ENCODE data around the gene LBR. TPM values are rescaled to one million over a fixed set of nuclear protein-coding genes. Genes with fewer than 3 reads are reported as not detected.

LBR gene
- total and polyA plus RNA-seq, 2 experiments from 2014 or later: 50.6 to 91.3 TPM

GRCh38 chr1:225361176-225361575 is 66.7 kb downstream of the LBR start:
- Mint-ChIP-seq H3K4me3 (no peak overlapping the region), H3K9me3 (no peaks in the 10 kb centered on the region), H3K4me1 (no peaks in the 10 kb centered on the region)

GRCh38 chr1:225360119-225360518 is 67.7 kb downstream of the LBR start:
- H3K4me1 Mint-ChIP-seq: no peaks in the 10 kb centered on the region
- TF ChIP-seq ZNF114 (CRISPR knock-in tag; IDR thresholded peaks at IDR 0.05) (no peak), ZNF462 (CRISPR knock-in tag; IDR thresholded peaks at IDR 0.05) (no peak), REST (IDR thresholded peaks at IDR 0.05; ENCODE audit: unreplicated experiment) (no peak), STAT1 (IDR thresholded peaks at IDR 0.05; ENCODE audit: unreplicated experiment) (no peak), ETS1 (IDR thresholded peaks at IDR 0.05) (no peak), CREB1 (CRISPR knock-in tag; IDR thresholded peaks at IDR 0.05; ENCODE audit: low read depth) (no peak), POLR2AphosphoS5 (IDR thresholded peaks at IDR 0.05; ENCODE audit: low read depth) (no peak), NANOG (IDR thresholded peaks at IDR 0.05; ENCODE audit: borderline replicate concordance) (no peak)

More at GRCh38 chr1:225361176-225361575, 66.7 kb downstream of the LBR start:
- no peaks in the 10 kb centered on the region for H3K9me2 ChIP-seq (ENCODE audit: insufficient read depth)
- no peak overlapping the region for H3K4me3 ChIP-seq
- no peaks in the 10 kb centered on the region for H3F3A ChIP-seq (replicated peaks; ENCODE audit: low read depth)
- no peak overlapping the region for H3K27ac ChIP-seq (ENCODE audit: low read depth)
- H3K36me3 Mint-ChIP-seq (ENCODE audit: low read depth): no peaks in the 10 kb centered on the region
- H3K27me3 ChIP-seq (ENCODE audit: insufficient read depth): peaks cover 21% of the 10 kb centered on the region
- H3K27me3 Mint-ChIP-seq (ENCODE audit: insufficient read depth, low read depth, poor library complexity): peaks cover 6% of the 10 kb centered on the region
- H2AFZ ChIP-seq: no peak overlapping the region
- no peak overlapping the region for H3K27ac Mint-ChIP-seq
- no peak overlapping the region for H3K4me2 ChIP-seq
- no peaks in the 10 kb centered on the region for H4K20me1 ChIP-seq (replicated peaks; ENCODE audit: insufficient read depth)
- DNase-seq (ENCODE audit: low spot score) (no peak), ATAC-seq (no peak)
- H3K79me2 ChIP-seq (replicated peaks; ENCODE audit: insufficient read depth): no peaks in the 10 kb centered on the region
- H3K4me1 ChIP-seq (ENCODE audit: insufficient read depth): no peaks in the 10 kb centered on the region
- no peak for TF ChIP-seq ETS1 (IDR thresholded peaks at IDR 0.05)
- TF ChIP-seq STAT1 (IDR thresholded peaks at IDR 0.05; ENCODE audit: unreplicated experiment): no peak
- no peaks in the 10 kb centered on the region for H3K36me3 ChIP-seq (ENCODE audit: insufficient read depth)

More at GRCh38 chr1:225360119-225360518, 67.7 kb downstream of the LBR start:
- ATAC-seq (no peak), DNase-seq (ENCODE audit: low spot score) (no peak)
- H3K27ac Mint-ChIP-seq: no peak overlapping the region
- no peaks in the 10 kb centered on the region for H3K79me2 ChIP-seq (replicated peaks; ENCODE audit: insufficient read depth)
- H3K4me3 ChIP-seq: no peak overlapping the region
- H3K9me2 ChIP-seq (ENCODE audit: insufficient read depth): no peaks in the 10 kb centered on the region
- H2AFZ ChIP-seq: no peak overlapping the region
- H3K27me3 Mint-ChIP-seq (ENCODE audit: insufficient read depth, low read depth, poor library complexity): no peaks in the 10 kb centered on the region
- H3K9me3 Mint-ChIP-seq: no peaks in the 10 kb centered on the region
- peaks cover 10% of the 10 kb centered on the region for H3K27me3 ChIP-seq (ENCODE audit: insufficient read depth)
- no peaks in the 10 kb centered on the region for H3K36me3 ChIP-seq (ENCODE audit: insufficient read depth)
- H3K4me1 ChIP-seq (ENCODE audit: insufficient read depth): no peaks in the 10 kb centered on the region
- no peak overlapping the region for H3K4me2 ChIP-seq
- H3F3A ChIP-seq (replicated peaks; ENCODE audit: low read depth): no peaks in the 10 kb centered on the region
- H3K36me3 Mint-ChIP-seq (ENCODE audit: low read depth): no peaks in the 10 kb centered on the region
- H4K20me1 ChIP-seq (replicated peaks; ENCODE audit: insufficient read depth): no peaks in the 10 kb centered on the region
- no peak overlapping the region for H3K27ac ChIP-seq (ENCODE audit: low read depth)
- H3K4me3 Mint-ChIP-seq: no peak overlapping the region

Data from GM23338 (cell line).